ENCODE measurements around the gene TOLLIP. TPM values are rescaled to one million over a fixed set of nuclear protein-coding genes. Genes with fewer than 3 reads are reported as not detected.

Gene TOLLIP
- total RNA-seq, 1 experiment from 2014 or later = 32.3 TPM

- no peak for TF ChIP-seq MLX (CRISPR knock-in tag; IDR thresholded peaks at IDR 0.05)
- TF ChIP-seq TEAD1 (CRISPR knock-in tag; IDR thresholded peaks at IDR 0.05) = no peak
- TF ChIP-seq ELF4 (CRISPR knock-in tag; IDR thresholded peaks at IDR 0.05; ENCODE audit: low read depth) = no peak
- no peak for TF ChIP-seq MYBL2 (CRISPR knock-in tag; IDR thresholded peaks at IDR 0.05)
- TF ChIP-seq USF2 (CRISPR knock-in tag; IDR thresholded peaks at IDR 0.05) = no peak
Measured at GRCh38 chr11:1257916-1258315, 51.5 kb downstream of the TOLLIP start (continued).

GRCh38 chr11:1257366-1257765, 52.1 kb downstream of the TOLLIP start:
- ChIA-PET CTCF (interaction anchor here (0.5 kb wide), 1 partner anchor 1959 kb away, joined by 4 read pairs; no protein-coding TSS in a partner anchor), POLR2A (no interaction called here)
- peaks cover 6% of the 10 kb centered on the region; the same call in 1 of the 2 replicates for H3K36me3 Mint-ChIP-seq
- no peaks in the 10 kb centered on the region for H3K27me3 Mint-ChIP-seq (ENCODE audit: low read depth)
- no peak for TF ChIP-seq ZNF532 (CRISPR knock-in tag; IDR thresholded peaks at IDR 0.05; ENCODE audit: borderline replicate concordance)
- no peaks in the 10 kb centered on the region for H3K4me1 Mint-ChIP-seq
- DNase-seq (ENCODE audit: low spot score) (no peak), ATAC-seq (no peak)
- H3K27ac Mint-ChIP-seq = no peak overlapping the region
- H3K9me3 Mint-ChIP-seq = peaks cover 6% of the 10 kb centered on the region
- H3K4me3 Mint-ChIP-seq = no peak overlapping the region

- Mint-ChIP-seq H3K4me3 (no peak overlapping the region), H3K27ac (no peak overlapping the region), H3K9me3 (peaks cover 10% of the 10 kb centered on the region), H3K4me1 (no peaks in the 10 kb centered on the region), H3K27me3 (ENCODE audit: low read depth) (peaks cover 6% of the 10 kb centered on the region; the same call in 1 of the 2 replicates), H3K36me3 (peaks cover 11% of the 10 kb centered on the region)
- CTCF ChIA-PET = no interaction called here
- no peak for TF ChIP-seq NR2C2 (CRISPR knock-in tag; IDR thresholded peaks at IDR 0.05)
- no peak for TF ChIP-seq ZNF263 (CRISPR knock-in tag; IDR thresholded peaks at IDR 0.05; ENCODE audit: low read depth)
- no peak for TF ChIP-seq GRHL2 (CRISPR knock-in tag; IDR thresholded peaks at IDR 0.05; ENCODE audit: insufficient replicate concordance, severe bottlenecking)
- TF ChIP-seq PREB (CRISPR knock-in tag; IDR thresholded peaks at IDR 0.05; ENCODE audit: borderline replicate concordance) = no peak
- no peak for TF ChIP-seq STAT6 (CRISPR knock-in tag; conservative IDR thresholded peaks at IDR 0.05; ENCODE audit: low read depth)
- no peak for TF ChIP-seq NFYB (CRISPR knock-in tag; conservative IDR thresholded peaks at IDR 0.05; ENCODE audit: low read depth)
- no peak for TF ChIP-seq USF1 (CRISPR knock-in tag; IDR thresholded peaks at IDR 0.05)
- TF ChIP-seq EMX1 (CRISPR knock-in tag; IDR thresholded peaks at IDR 0.05) = no peak
- no peak for TF ChIP-seq NR3C1 (CRISPR knock-in tag; conservative IDR thresholded peaks at IDR 0.05; ENCODE audit: low read depth)
- DNase-seq (ENCODE audit: low spot score) (no peak), ATAC-seq (peak; percentile 26)
- POLR2A ChIA-PET = no interaction called here
Measured at GRCh38 chr11:1256257-1257045, 53.0 kb downstream of the TOLLIP start.

All from WTC11 (cell line).